ENCODE results near the gene HDAC8.

- TF ChIP-seq CTCF (IDR thresholded peaks at IDR 0.05) (no peak), POLR2A (IDR thresholded peaks at IDR 0.05) (no peak)
Observed at GRCh38 chrX:72573158-72573511, 492 bp upstream of the HDAC8 start.

All from adrenal gland (tissue), 5 donors.